GM10248 (cell line): Measurements from ENCODE around the gene WIPI1.

Experiments
- CTCF ChIA-PET: fragments of 300-600 bp; sonication (Branson Sonifier 250); formaldehyde crosslinking; extraction: SDS; loops from one replicate; lab custom pipeline; 2021; ENCODE audit warnings: antibody characterized with exemption; lab: Yijun Ruan, JAX
- POLR2A ChIA-PET: fragments of 350-650 bp; sonication (Branson Sonifier 250); formaldehyde crosslinking; extraction: SDS; loops from one replicate; lab custom pipeline; 2020; ENCODE audit warnings: antibody characterized with exemption; lab: Yijun Ruan, JAX
- DNase-seq: peaks from one replicate; pipeline ENCODE4 v3.0.0; 2012; ENCODE audit errors: extremely low spot score
- CTCF ChIP-seq: IDR thresholded peaks from 2 replicates; pipeline ENCODE4 v1.5.1; 2012; ENCODE audit warnings: mild to moderate bottlenecking, low read depth; ENCODE audit errors: extremely low read depth, missing control alignments, control extremely low read depth

Gene WIPI1

GRCh38 chr17:68424861-68425260, 32.4 kb downstream of the WIPI1 start:
- ChIA-PET POLR2A (no interaction called here), CTCF (interaction anchor here (1.0 to 3.1 kb wide), 4 partner anchors 8 to 266 kb away, joined by 3 to 11 read pairs (median 4); no protein-coding TSS in a partner anchor)
- DNase-seq = no peak
- no peak for TF ChIP-seq CTCF

GRCh38 chr17:68424203-68424602, 33.1 kb downstream of the WIPI1 start:
- ChIA-PET CTCF (interaction anchor here (0.8 to 3.1 kb wide), 4 partner anchors 12 to 265 kb away, joined by 3 to 11 read pairs (median 4); no protein-coding TSS in a partner anchor), POLR2A (no interaction called here)

GRCh38 chr17:68423251-68423650, 34.0 kb downstream of the WIPI1 start:
- DNase-seq = no peak
- no peak for TF ChIP-seq CTCF
- CTCF ChIA-PET = interaction anchor here (1.0 to 3.1 kb wide), 3 partner anchors 12 to 24 kb away, joined by 4 to 11 read pairs (median 5); no protein-coding TSS in a partner anchor
- POLR2A ChIA-PET = no interaction called here

More at GRCh38 chr17:68424203-68424602, 33.1 kb downstream of the WIPI1 start:
- DNase-seq = no peak
- no peak for TF ChIP-seq CTCF

DNA sequence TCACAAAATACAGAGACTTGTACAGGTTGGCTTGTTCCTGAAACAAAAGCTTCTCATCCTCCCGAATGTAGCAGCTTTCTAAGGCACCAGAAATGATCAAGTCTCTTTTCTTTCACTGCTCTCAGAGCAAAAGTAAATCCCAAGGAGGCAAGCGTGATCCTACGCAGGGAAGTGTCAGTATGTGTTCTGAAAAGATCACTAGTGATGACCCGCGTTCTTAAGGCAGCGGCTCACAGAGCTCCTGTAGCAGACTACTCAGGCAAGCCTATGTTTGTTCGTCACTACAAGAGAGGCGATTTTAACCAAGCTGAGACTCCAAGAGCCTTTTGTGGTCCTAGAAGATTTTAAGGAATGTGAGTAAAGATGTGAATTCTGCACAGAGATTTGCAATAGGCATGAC, 34.5 kb downstream of the WIPI1 start:
- CTCF ChIA-PET = interaction anchor here (1.0 to 3.1 kb wide), 3 partner anchors 12 to 24 kb away, joined by 4 to 11 read pairs (median 5); no protein-coding TSS in a partner anchor
- no peak for TF ChIP-seq CTCF
- POLR2A ChIA-PET = no interaction called here
- DNase-seq = no peak

- no peak for DNase-seq
- no peak for TF ChIP-seq CTCF
- ChIA-PET POLR2A (no interaction called here), CTCF (interaction anchor here (1.4 kb wide), 1 partner anchor 14 kb away, joined by 4 read pairs; no protein-coding TSS in a partner anchor)
Measured at GRCh38 chr17:68421486-68421885, 35.8 kb downstream of the WIPI1 start.

DNA sequence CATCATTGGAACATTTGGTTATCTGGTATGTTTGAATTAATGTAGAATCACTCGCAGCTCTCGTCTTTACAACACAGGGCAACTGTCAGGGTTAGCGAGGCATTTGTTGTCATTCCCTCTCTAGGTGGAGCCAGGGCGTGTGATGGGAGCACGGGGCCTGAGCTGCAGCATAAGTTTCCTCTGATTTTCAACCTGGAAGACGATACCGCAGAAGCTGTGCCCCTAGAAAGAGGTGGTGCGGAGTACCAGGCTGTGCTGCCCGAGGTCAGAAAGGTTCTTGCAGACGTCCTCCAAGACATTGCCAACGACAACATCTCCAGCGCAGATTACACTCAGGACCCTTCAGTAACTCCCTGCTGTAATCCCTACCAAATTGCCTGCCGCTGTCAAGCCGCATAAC, 37.2 kb downstream of the WIPI1 start:
- no peak for TF ChIP-seq CTCF
- ChIA-PET CTCF (interaction anchor here (1.0 to 2.8 kb wide), 2 partner anchors 13 to 21 kb away, joined by 3 to 12 read pairs; no protein-coding TSS in a partner anchor), POLR2A (no interaction called here)
- no peak for DNase-seq
